Stimulated activated CD8-positive, alpha-beta memory T cell treated with anti-CD3 and anti-CD28 coated beads, Interleukin-7, amount 100 ng/mL, for 4 hours (primary cell): ENCODE measurements around the gene MALRD1.

ENCODE experiments used
- DNase-seq, 2 donors: peaks; one replicate each; pipeline ENCODE4 v3.0.0-alpha.2; 2020; ENCODE audit warnings: low read depth in 2 of 2

MALRD1 gene

GRCh38 chr10:19651549-19651948 is 602.9 kb downstream of the MALRD1 start:
- DNase-seq, result no peak

GRCh38 chr10:19652750-19653149 is 604.1 kb downstream of the MALRD1 start:
- DNase-seq, result no peak

GRCh38 chr10:19653931-19654330 is 605.3 kb downstream of the MALRD1 start:
- no peak for DNase-seq

- no peak for DNase-seq
These were observed 606.0 kb downstream of the MALRD1 start for GRCh38 chr10:19654576-19654975.

- no peak for DNase-seq
These were observed 607.9 kb downstream of the MALRD1 start for GRCh38 chr10:19656420-19657042.

GRCh38 chr10:19658131-19658530 is 609.5 kb downstream of the MALRD1 start:
- no peak for DNase-seq

- DNase-seq, result no peak
These were observed 610.1 kb downstream of the MALRD1 start for GRCh38 chr10:19658622-19659233.

GRCh38 chr10:19659920-19660655 is 611.5 kb downstream of the MALRD1 start:
- no peak for DNase-seq

GRCh38 chr10:19663344-19663743 is 614.7 kb downstream of the MALRD1 start:
- DNase-seq, result no peak

- no peak for DNase-seq
These were observed 619.5 kb downstream of the MALRD1 start for GRCh38 chr10:19668116-19668515.

- no peak for DNase-seq
These were observed 627.5 kb downstream of the MALRD1 start for GRCh38 chr10:19676063-19676462.

GRCh38 chr10:19683356-19683755 is 634.8 kb downstream of the MALRD1 start:
- DNase-seq, result no peak

GRCh38 chr10:19683960-19684359 is 635.4 kb downstream of the MALRD1 start:
- no peak for DNase-seq

GRCh38 chr10:19688344-19688743 is 639.7 kb downstream of the MALRD1 start:
- no peak for DNase-seq

GRCh38 chr10:19689231-19689630 is 640.6 kb downstream of the MALRD1 start:
- DNase-seq, result no peak

GRCh38 chr10:19699299-19699698 is 650.7 kb downstream of the MALRD1 start:
- no peak for DNase-seq

- DNase-seq, result no peak
These were observed 652.9 kb downstream of the MALRD1 start for GRCh38 chr10:19701427-19702052.

GRCh38 chr10:19702215-19702614 is 653.6 kb downstream of the MALRD1 start:
- DNase-seq, result no peak

- DNase-seq, result no peak
These were observed 655.9 kb downstream of the MALRD1 start for GRCh38 chr10:19704544-19704943.

- no peak for DNase-seq
These were observed 656.6 kb downstream of the MALRD1 start for GRCh38 chr10:19705250-19705649.

- DNase-seq, result no peak
These were observed 658.3 kb downstream of the MALRD1 start for GRCh38 chr10:19706904-19707303.

- DNase-seq, result no peak
These were observed 658.8 kb downstream of the MALRD1 start for GRCh38 chr10:19707376-19707775.

- no peak for DNase-seq
These were observed 659.4 kb downstream of the MALRD1 start for GRCh38 chr10:19708031-19708430.
